PFSK-1 (cell line): ENCODE measurements around the gene GDPD5.
A peak's percentile ranks its signal among the peaks of the same experiment; 100 is the strongest.

Experiments
- FOXP2 ChIP-seq: optimal IDR thresholded peaks from 2 replicates; pipeline ENCODE3; 2011; ENCODE audit warnings: borderline replicate concordance, control low read depth, inconsistent platforms; ENCODE audit not compliant: insufficient read depth; ENCODE audit errors: extremely low read length, extremely low read depth
- POLR2AphosphoS5 ChIP-seq: IDR thresholded peaks from 2 replicates; pipeline ENCODE4 v1.6.1; 2012; ENCODE audit warnings: low read depth, mild to moderate bottlenecking, control low read depth, low read length, moderate library complexity
- SIN3A ChIP-seq: IDR thresholded peaks from 2 replicates; pipeline ENCODE4 v1.6.1; 2012; ENCODE audit warnings: mild to moderate bottlenecking, low read length, moderate library complexity, borderline replicate concordance; ENCODE audit not compliant: insufficient read depth
- TAF1 ChIP-seq: IDR thresholded peaks from 2 replicates; pipeline ENCODE4 v1.6.1; 2012; ENCODE audit warnings: low read length, control low read depth, borderline replicate concordance; ENCODE audit not compliant: insufficient read depth
- TF ChIP-seq, protein P1 (sequence below), 2 experiments: IDR thresholded peaks; 2 replicates each; pipeline versions ENCODE4 v1.6.1 to v1.8.0; 2011 to 2012; ENCODE audit warnings: low read depth in 2 of 2, low read length in 2 of 2, control low read depth in 1 of 2, inconsistent platforms in 1 of 2, mild to moderate bottlenecking in 1 of 2, moderate library complexity in 1 of 2; ENCODE audit not compliant: insufficient read depth in 1 of 2

Gene GDPD5

DNA sequence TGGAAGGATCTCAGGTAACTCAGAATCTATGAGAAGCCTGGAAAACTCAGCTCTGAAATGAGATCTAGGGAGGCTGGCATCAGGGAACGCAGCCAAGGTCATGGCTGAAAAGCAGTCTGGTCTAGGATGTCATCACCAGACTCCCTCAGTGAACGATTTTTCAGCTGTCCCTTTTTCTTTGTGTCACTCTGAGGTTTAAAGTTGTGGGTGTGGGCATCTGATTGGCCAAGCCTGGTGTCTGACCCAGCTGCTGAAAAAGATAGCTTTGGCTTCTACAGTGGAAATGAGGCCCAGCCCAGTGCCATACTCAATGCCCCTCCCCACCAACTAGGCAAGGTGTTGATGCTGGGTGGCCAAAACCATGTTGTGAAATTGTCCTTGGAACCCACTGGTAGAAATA is 111.9 kb downstream of the GDPD5 start:
- no peak for TF ChIP-seq TAF1
- TF ChIP-seq POLR2AphosphoS5 = no peak
- TF ChIP-seq, protein P1, sequence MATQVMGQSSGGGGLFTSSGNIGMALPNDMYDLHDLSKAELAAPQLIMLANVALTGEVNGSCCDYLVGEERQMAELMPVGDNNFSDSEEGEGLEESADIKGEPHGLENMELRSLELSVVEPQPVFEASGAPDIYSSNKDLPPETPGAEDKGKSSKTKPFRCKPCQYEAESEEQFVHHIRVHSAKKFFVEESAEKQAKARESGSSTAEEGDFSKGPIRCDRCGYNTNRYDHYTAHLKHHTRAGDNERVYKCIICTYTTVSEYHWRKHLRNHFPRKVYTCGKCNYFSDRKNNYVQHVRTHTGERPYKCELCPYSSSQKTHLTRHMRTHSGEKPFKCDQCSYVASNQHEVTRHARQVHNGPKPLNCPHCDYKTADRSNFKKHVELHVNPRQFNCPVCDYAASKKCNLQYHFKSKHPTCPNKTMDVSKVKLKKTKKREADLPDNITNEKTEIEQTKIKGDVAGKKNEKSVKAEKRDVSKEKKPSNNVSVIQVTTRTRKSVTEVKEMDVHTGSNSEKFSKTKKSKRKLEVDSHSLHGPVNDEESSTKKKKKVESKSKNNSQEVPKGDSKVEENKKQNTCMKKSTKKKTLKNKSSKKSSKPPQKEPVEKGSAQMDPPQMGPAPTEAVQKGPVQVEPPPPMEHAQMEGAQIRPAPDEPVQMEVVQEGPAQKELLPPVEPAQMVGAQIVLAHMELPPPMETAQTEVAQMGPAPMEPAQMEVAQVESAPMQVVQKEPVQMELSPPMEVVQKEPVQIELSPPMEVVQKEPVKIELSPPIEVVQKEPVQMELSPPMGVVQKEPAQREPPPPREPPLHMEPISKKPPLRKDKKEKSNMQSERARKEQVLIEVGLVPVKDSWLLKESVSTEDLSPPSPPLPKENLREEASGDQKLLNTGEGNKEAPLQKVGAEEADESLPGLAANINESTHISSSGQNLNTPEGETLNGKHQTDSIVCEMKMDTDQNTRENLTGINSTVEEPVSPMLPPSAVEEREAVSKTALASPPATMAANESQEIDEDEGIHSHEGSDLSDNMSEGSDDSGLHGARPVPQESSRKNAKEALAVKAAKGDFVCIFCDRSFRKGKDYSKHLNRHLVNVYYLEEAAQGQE (IDR thresholded peaks at IDR 0.05; ENCODE audit: insufficient read depth in 1 of 2, low read depth in 2 of 2, low read length in 2 of 2) = no peak

DNA sequence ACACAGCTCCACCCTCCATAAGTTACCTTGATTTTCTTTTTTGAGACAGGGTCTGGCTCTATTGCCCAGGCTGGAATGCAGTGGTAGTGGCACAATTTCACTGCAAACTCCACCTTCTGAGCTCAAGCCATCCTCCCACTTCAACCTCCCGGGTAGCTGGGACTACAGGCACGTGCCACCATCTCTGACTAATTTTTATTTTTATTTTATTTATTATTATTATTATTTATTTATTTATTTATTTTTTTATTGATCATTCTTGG is 116.9 kb downstream of the GDPD5 start:
- TF ChIP-seq, protein P1 (IDR thresholded peaks at IDR 0.05; ENCODE audit: insufficient read depth in 1 of 2, low read depth in 2 of 2, low read length in 2 of 2) = no peak
- TF ChIP-seq POLR2AphosphoS5 (no peak), TAF1 (no peak), SIN3A (no peak), FOXP2 (no peak)

DNA sequence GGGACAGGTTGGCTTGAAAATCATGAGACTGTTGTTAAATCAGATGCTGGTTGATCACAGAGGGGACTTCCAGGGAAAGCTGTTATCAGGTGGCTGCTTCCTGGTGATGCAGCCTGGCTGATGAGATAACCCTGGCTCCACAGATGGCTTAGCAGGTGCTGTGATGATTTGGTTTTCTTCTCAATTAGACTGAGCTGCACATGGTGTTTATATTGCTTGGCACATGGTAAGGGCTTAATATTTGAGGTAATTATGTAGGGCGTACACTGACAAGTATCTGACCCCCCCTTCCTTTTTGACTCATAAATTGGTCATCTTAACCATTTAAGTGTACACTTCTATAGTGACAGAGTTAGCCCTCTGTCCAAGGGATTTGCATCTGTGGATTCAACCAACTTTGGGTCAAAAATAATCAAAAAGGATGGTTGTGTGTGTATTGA is 119.4 kb downstream of the GDPD5 start:
- TF ChIP-seq, protein P1 (IDR thresholded peaks at IDR 0.05; ENCODE audit: insufficient read depth in 1 of 2, low read depth in 2 of 2, low read length in 2 of 2) = no peak
- TF ChIP-seq FOXP2 = no peak
- TF ChIP-seq POLR2AphosphoS5 = peak; percentile 3; the same call in 1 of the 2 replicates

DNA sequence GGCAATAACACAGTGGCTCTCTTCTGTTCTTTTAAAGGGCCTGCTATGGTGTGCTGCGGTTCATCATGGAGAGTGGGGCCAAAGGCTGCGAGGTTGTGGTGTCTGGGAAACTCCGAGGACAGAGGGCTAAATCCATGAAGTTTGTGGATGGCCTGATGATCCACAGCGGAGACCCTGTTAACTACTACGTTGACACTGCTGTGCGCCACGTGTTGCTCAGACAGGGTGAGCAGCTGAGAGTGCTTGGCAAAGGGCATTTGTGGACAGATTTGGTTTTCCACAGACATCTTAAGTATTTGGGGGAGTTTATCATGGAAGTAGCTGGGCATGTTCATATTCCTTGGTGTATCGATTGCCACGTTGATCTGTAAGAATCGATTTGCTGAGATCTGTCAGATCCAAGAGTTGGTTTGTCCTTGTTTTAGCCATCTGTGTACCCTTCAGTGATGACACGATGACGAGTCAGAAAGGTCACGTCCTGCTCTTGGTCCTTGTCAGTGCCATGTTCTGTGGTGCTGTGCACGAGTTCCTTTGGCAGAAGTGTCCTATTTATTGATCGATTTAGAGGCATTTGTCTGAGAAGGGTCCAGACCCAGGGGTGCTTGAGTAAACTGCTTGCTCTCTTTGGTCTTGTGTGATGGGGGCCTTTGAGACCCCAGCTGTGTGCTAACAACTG is 121.6 kb downstream of the GDPD5 start:
- TF ChIP-seq, protein P1 (IDR thresholded peaks at IDR 0.05; ENCODE audit: insufficient read depth in 1 of 2, low read depth in 2 of 2, low read length in 2 of 2) = no peak
- no peak for TF ChIP-seq TAF1
- TF ChIP-seq POLR2AphosphoS5 = peak; percentile 59; the same call in 1 of the 2 replicates
- TF ChIP-seq SIN3A = no peak
- no peak for TF ChIP-seq FOXP2

DNA sequence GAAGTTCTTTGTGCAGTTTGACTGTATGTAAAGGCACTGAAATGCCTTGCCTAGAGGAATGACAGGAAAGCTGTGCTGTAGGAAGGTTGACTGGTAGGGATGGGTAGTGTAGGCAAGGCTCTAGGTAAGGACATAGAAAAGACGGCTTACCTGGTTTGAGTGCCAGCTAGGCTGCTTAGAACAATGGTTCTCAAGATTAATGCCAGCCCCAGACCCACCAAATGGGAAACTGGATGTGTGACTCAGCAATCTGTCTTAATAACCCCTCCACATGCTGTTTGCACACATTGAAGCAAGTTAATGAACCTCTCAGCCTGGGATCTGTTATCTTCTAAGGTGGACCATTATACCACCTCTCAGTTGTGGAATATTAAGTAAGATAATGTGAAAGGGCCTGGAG is 122.7 kb downstream of the GDPD5 start:
- TF ChIP-seq, protein P1 (IDR thresholded peaks at IDR 0.05; ENCODE audit: insufficient read depth in 1 of 2, low read depth in 2 of 2, low read length in 2 of 2) = no peak
- TF ChIP-seq POLR2AphosphoS5 (no peak; the same call in 1 of the 2 replicates), TAF1 (no peak), FOXP2 (no peak), SIN3A (no peak)
